Nephron (organoid): Measurements from ENCODE around the gene RIMOC1.

Experiments used
- H3K27ac Mint-ChIP-seq, 3 experiments: 2 replicates each; pipeline ENCODE4 v1.8.0; 2020; ENCODE audit warnings: mixed read lengths in 3 of 3, mild to moderate bottlenecking in 2 of 3, moderate library complexity in 1 of 3
- H3K27me3 Mint-ChIP-seq: 2 replicates; pipeline ENCODE4 v1.8.0; 2021; ENCODE audit warnings: low read depth, mild to moderate bottlenecking, moderate library complexity, mixed read lengths
- H3K36me3 Mint-ChIP-seq: 2 replicates; pipeline ENCODE4 v1.8.0; 2020; ENCODE audit warnings: low read depth, mixed read lengths
- H3K4me1 Mint-ChIP-seq: 2 replicates; pipeline ENCODE4 v1.8.0; 2020; ENCODE audit warnings: mixed read lengths
- H3K4me3 Mint-ChIP-seq, 3 experiments: 2 replicates each; pipeline ENCODE4 v1.8.0; 2020; ENCODE audit warnings: mild to moderate bottlenecking in 3 of 3, mixed read lengths in 3 of 3, moderate library complexity in 2 of 3
- H3K9me3 Mint-ChIP-seq: 2 replicates; pipeline ENCODE4 v1.8.0; 2020; ENCODE audit warnings: mixed read lengths
- CTCF ChIP-seq, 3 experiments: fragments of 200-600 bp; sonication (generic); IDR thresholded peaks; one replicate each; pipeline ENCODE4 v1.5.0; 2021; ENCODE audit warnings: antibody characterized with exemption in 3 of 3; ENCODE audit not compliant: unreplicated experiment in 3 of 3

Gene RIMOC1

GRCh38 chr5:41869151-41869723 is 34.9 kb upstream of the RIMOC1 start:
- Mint-ChIP-seq H3K27me3 (no peaks in the 10 kb centered on the region), H3K27ac (peak overlapping the region; percentile 30 to 86 (median 77)), H3K36me3 (no peaks in the 10 kb centered on the region), H3K4me1 (peaks cover 21% of the 10 kb centered on the region), H3K4me3 (peak overlapping the region; percentile 87 to 92 (median 92)), H3K9me3 (no peaks in the 10 kb centered on the region)
- TF ChIP-seq CTCF (IDR thresholded peaks at IDR 0.05; ENCODE audit: unreplicated experiment in 3 of 3), result no peak

- H3K36me3 Mint-ChIP-seq, result no peaks in the 10 kb centered on the region
- peak within 1 kb of the TSS; percentile 30 to 86 (median 77) for H3K27ac Mint-ChIP-seq
- no peak for TF ChIP-seq CTCF (IDR thresholded peaks at IDR 0.05; ENCODE audit: unreplicated experiment in 3 of 3)
- no peaks in the 10 kb centered on the region for H3K27me3 Mint-ChIP-seq
- peak within 1 kb of the TSS; percentile 87 to 92 (median 92) for H3K4me3 Mint-ChIP-seq
- H3K9me3 Mint-ChIP-seq, result no peaks in the 10 kb centered on the region
- H3K4me1 Mint-ChIP-seq, result peaks cover 21% of the 10 kb centered on the region
These were observed 34.2 kb upstream of the RIMOC1 start, which contains the start of gene OXCT1 for GRCh38 chr5:41869724-41870626. Gene OXCT1 (minus strand): TSS chr5:41870425. CDS start chr5:41870358, 67 bp downstream.

DNA sequence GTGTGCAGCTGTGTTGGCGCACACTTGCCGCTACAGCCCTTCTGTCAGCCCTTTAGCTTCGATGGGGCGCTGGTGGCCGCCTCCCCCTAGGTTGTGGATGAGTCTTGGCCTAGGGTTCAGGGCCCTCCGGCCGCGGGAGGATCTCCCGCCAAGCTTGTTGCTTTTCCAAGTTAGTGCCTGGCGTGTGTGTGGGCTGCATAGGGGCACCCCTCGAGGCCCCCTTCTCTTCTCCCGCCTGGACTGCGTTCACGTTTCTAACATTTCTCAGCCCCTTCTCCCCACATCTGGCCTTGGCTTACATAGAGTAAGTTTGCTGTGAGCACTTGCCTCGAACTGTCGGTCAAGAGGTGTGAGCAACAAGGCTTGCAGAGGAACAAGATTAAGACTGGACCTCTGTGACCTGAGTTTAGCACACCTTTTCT is 33.5 kb upstream of the RIMOC1 start:
- no peak for TF ChIP-seq CTCF (IDR thresholded peaks at IDR 0.05; ENCODE audit: unreplicated experiment in 3 of 3)
- no peaks in the 10 kb centered on the region for H3K36me3 Mint-ChIP-seq
- H3K4me1 Mint-ChIP-seq, result peaks cover 21% of the 10 kb centered on the region
- H3K9me3 Mint-ChIP-seq, result no peaks in the 10 kb centered on the region
- no peaks in the 10 kb centered on the region for H3K27me3 Mint-ChIP-seq
- peak overlapping the region; percentile 30 to 86 (median 77) for H3K27ac Mint-ChIP-seq
- H3K4me3 Mint-ChIP-seq, result peak overlapping the region; percentile 87 to 92 (median 92)

DNA sequence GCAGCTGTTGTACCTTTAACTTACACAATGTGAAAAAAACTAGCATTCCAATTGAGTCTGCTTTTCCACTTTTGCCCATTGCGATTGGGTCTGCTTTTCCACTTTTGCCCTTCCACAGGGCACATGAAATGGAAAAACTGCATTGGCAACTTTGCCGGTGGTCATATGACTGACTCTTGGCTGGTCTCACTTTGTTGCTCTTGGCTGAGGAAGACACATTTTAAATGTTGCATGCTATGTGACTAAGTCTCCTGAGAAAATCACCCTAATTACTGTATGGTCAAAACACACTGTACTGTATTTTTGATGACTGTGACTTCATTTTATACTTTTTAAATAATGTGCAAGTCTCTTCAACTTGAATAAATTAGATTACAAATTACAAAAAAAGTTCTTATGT is 32.3 kb upstream of the RIMOC1 start:
- Mint-ChIP-seq H3K4me3 (peak overlapping the region in 2 of 3 experiments; percentile 32 to 64), H3K4me1 (peaks cover 17% of the 10 kb centered on the region), H3K36me3 (no peaks in the 10 kb centered on the region), H3K27ac (no peak overlapping the region), H3K9me3 (no peaks in the 10 kb centered on the region), H3K27me3 (no peaks in the 10 kb centered on the region)
- no peak for TF ChIP-seq CTCF (IDR thresholded peaks at IDR 0.05; ENCODE audit: unreplicated experiment in 3 of 3)

- no peaks in the 10 kb centered on the region for H3K27me3 Mint-ChIP-seq
- H3K27ac Mint-ChIP-seq, result no peak overlapping the region
- peaks cover 8% of the 10 kb centered on the region for H3K4me1 Mint-ChIP-seq
- H3K9me3 Mint-ChIP-seq, result no peaks in the 10 kb centered on the region
- TF ChIP-seq CTCF (IDR thresholded peaks at IDR 0.05; ENCODE audit: unreplicated experiment in 3 of 3), result no peak
- no peak overlapping the region for H3K4me3 Mint-ChIP-seq
- no peaks in the 10 kb centered on the region for H3K36me3 Mint-ChIP-seq
These were observed 29.6 kb upstream of the RIMOC1 start for GRCh38 chr5:41874512-41875060.
